Smooth muscle cell (in vitro differentiated cells): Measurements from ENCODE around the gene TRAK2. TPM values are rescaled to one million over a fixed set of nuclear protein-coding genes. Genes with fewer than 3 reads are reported as not detected.

Source experiments
- DNase-seq: peaks from one replicate; lab custom pipeline; 2025; ENCODE audit not compliant: unreplicated experiment; lab: John Stamatoyannopoulos, UW
- H2AFZ ChIP-seq: fragments of 200-600 bp; sonication (generic); 2 replicates; pipeline ENCODE4 v1.6.0; 2016; ENCODE audit warnings: antibody characterized with exemption, low read depth, mild to moderate bottlenecking
- H3F3A ChIP-seq: fragments of 200-600 bp; sonication (generic); 2 replicates; pipeline ENCODE4 v1.6.0; 2017; ENCODE audit warnings: antibody characterized with exemption, low read depth
- H3K27ac ChIP-seq: fragments of 200-600 bp; sonication (generic); 2 replicates; pipeline ENCODE4 v1.5.1; 2016; ENCODE audit warnings: low read depth, mild to moderate bottlenecking
- H3K27me3 ChIP-seq: fragments of 200-600 bp; sonication (generic); 2 replicates; pipeline ENCODE4 v1.6.1; 2016; ENCODE audit warnings: low read depth, mild to moderate bottlenecking
- H3K36me3 ChIP-seq: fragments of 200-600 bp; sonication (generic); 2 replicates; pipeline ENCODE4 v1.5.1; 2016; ENCODE audit warnings: low read depth
- H3K4me1 ChIP-seq: fragments of 200-600 bp; sonication (generic); 2 replicates; pipeline ENCODE4 v1.5.1; 2016; ENCODE audit warnings: low read depth
- H3K4me2 ChIP-seq: fragments of 200-600 bp; sonication (generic); 2 replicates; pipeline ENCODE4 v1.6.0; 2016; ENCODE audit warnings: mild to moderate bottlenecking
- H3K4me3 ChIP-seq: fragments of 200-600 bp; sonication (generic); 2 replicates; pipeline ENCODE4 v1.5.1; 2016; ENCODE audit warnings: mild to moderate bottlenecking
- H3K79me2 ChIP-seq: fragments of 200-600 bp; sonication (generic); 2 replicates; pipeline ENCODE4 v1.6.0; 2016; ENCODE audit warnings: low read depth, mild to moderate bottlenecking
- H3K9ac ChIP-seq: fragments of 200-600 bp; sonication (generic); 2 replicates; pipeline ENCODE4 v1.6.0; 2016; ENCODE audit warnings: low read depth
- H3K9me3 ChIP-seq: fragments of 200-600 bp; sonication (generic); replicated peaks from 2 replicates; pipeline ENCODE4 v1.5.1; 2016; ENCODE audit warnings: low read depth
- H4K20me1 ChIP-seq: fragments of 200-600 bp; sonication (generic); 2 replicates; pipeline ENCODE4 v1.6.0; 2016; ENCODE audit warnings: low read depth
- CTCF ChIP-seq: fragments of 200-600 bp; sonication (generic); IDR thresholded peaks from 2 replicates; pipeline ENCODE4 v1.5.1; 2017; ENCODE audit warnings: borderline replicate concordance, mild to moderate bottlenecking, antibody characterized with exemption; ENCODE audit not compliant: insufficient read depth, poor library complexity, severe bottlenecking
- WGBS: methylation state at CpG from one replicate; pipeline ENCODE4 v1.1.7; 2016; ENCODE audit warnings: low lambda C conversion rate; 5-methylcytosine and 5-hydroxymethylcytosine counted together
- polyA plus RNA-seq: library from polyadenylated mRNA; unstranded; fragments of >200 nt; fragmentation: Nextera tagmentation; extraction: Ambion mirVana; gene quantifications from 2 replicates; pipeline ENCODE4 v1.2.1, GENCODE V29; 2016
- total RNA-seq: library from RNA; depleted of rRNA; stranded (reverse); fragments of >200 nt; gene quantifications from 2 replicates; pipeline ENCODE4 v1.2.3, GENCODE V29; 2014

TRAK2 gene
- total and polyA plus RNA-seq, 2 experiments from 2014 or later: 6.3 to 15.7 TPM

- H3K27ac ChIP-seq: no peak overlapping the region
- H3K4me2 ChIP-seq: no peak overlapping the region
- no peaks in the 10 kb centered on the region for H3K4me1 ChIP-seq
- peaks cover 64% of the 10 kb centered on the region for H3K79me2 ChIP-seq
- no peaks in the 10 kb centered on the region for H3K27me3 ChIP-seq
- H3K4me3 ChIP-seq: no peak overlapping the region
- no peak overlapping the region for H3K9ac ChIP-seq
- H3K36me3 ChIP-seq: no peaks in the 10 kb centered on the region
- DNase-seq: no peak
- WGBS: 71% methylated on average over 11 of the region's 11 CpGs
- no peaks in the 10 kb centered on the region for H3K9me3 ChIP-seq
- no peak overlapping the region for H2AFZ ChIP-seq
- no peak for TF ChIP-seq CTCF
- no peaks in the 10 kb centered on the region for H3F3A ChIP-seq
- peaks cover 63% of the 10 kb centered on the region for H4K20me1 ChIP-seq
These were observed 17.8 kb downstream of the TRAK2 start for GRCh38 chr2:201433394-201433995.

- Histone ChIP-seq H3K36me3 (no peaks in the 10 kb centered on the region), H3K9ac (no peak overlapping the region), H3K27me3 (no peaks in the 10 kb centered on the region), H3K27ac (peak overlapping the region; percentile 49), H4K20me1 (peaks cover 56% of the 10 kb centered on the region), H2AFZ (no peak overlapping the region), H3K4me1 (no peaks in the 10 kb centered on the region), H3K4me3 (no peak overlapping the region), H3K9me3 (no peaks in the 10 kb centered on the region), H3K79me2 (peaks cover 64% of the 10 kb centered on the region), H3K4me2 (no peak overlapping the region), H3F3A (no peaks in the 10 kb centered on the region)
- TF ChIP-seq CTCF: no peak
- DNase-seq: no peak
- WGBS: 50% methylated on average over 5 of the region's 5 CpGs
These were observed 18.5 kb downstream of the TRAK2 start for GRCh38 chr2:201432621-201433393.

GRCh38 chr2:201432038-201432620 is 19.1 kb downstream of the TRAK2 start:
- H3K9ac ChIP-seq: no peak overlapping the region

More at GRCh38 chr2:201432038-201432620, 19.1 kb downstream of the TRAK2 start:
- H3K27me3 ChIP-seq: no peaks in the 10 kb centered on the region
- no peaks in the 10 kb centered on the region for H3F3A ChIP-seq
- H3K9me3 ChIP-seq: no peaks in the 10 kb centered on the region
- H2AFZ ChIP-seq: no peak overlapping the region
- no peak overlapping the region for H3K4me3 ChIP-seq
- peaks cover 50% of the 10 kb centered on the region for H4K20me1 ChIP-seq
- no peak overlapping the region for H3K4me2 ChIP-seq
- 66% methylated on average over 4 of the region's 4 CpGs for WGBS
- H3K36me3 ChIP-seq: no peaks in the 10 kb centered on the region
- TF ChIP-seq CTCF: no peak
- peak overlapping the region; percentile 49 for H3K27ac ChIP-seq
- DNase-seq: no peak
- no peaks in the 10 kb centered on the region for H3K4me1 ChIP-seq
- H3K79me2 ChIP-seq: peaks cover 62% of the 10 kb centered on the region
